Vagina (tissue), 2 donors: ENCODE measurements around the gene RABEP2.
"Not testable (repeated sequence)": the region's sequence is repeated elsewhere in the genome, so short reads cannot be mapped to it uniquely, and the experiment has no call there.

ENCODE experiments used
- POLR2A ChIP-seq, 2 donors: fragments of 450-650 bp; IDR thresholded peaks; one replicate each; pipeline ENCODE4 v1.6.1; 2017; ENCODE audit warnings: antibody characterized with exemption in 2 of 2, mild to moderate bottlenecking in 2 of 2, moderate library complexity in 2 of 2
- TF ChIP-seq, protein P1 (sequence below), 3 experiments: fragments of 450-650 bp in 2 of 3; fragments of 200-600 bp in 1 of 3; sonication (generic) in 1 of 3; IDR thresholded peaks; one replicate each; pipeline ENCODE4 v1.5.1; 2017 to 2019; ENCODE audit warnings: antibody characterized with exemption in 3 of 3, mild to moderate bottlenecking in 2 of 3, moderate library complexity in 2 of 3

DNA sequence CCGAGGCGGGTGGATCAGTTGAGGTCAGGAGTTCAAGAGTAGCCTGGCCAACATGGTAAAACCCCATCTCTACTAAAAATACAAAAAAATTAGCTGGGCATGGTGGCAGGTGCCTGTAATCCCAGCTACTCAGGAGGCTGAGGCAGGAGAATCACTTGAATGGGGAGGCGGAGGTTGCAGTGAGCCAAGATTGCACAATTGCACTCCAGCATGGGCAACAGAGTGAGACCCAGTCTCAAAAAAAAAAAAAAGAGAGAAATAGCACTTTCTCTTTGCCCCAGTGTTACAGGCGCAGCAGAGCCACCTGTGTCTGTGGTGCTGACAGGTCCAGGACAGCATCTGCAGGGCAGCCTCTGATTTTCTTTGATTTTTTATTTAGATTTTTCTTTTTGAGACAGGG, 43.5 kb downstream of the RABEP2 start:
- TF ChIP-seq, protein P1, sequence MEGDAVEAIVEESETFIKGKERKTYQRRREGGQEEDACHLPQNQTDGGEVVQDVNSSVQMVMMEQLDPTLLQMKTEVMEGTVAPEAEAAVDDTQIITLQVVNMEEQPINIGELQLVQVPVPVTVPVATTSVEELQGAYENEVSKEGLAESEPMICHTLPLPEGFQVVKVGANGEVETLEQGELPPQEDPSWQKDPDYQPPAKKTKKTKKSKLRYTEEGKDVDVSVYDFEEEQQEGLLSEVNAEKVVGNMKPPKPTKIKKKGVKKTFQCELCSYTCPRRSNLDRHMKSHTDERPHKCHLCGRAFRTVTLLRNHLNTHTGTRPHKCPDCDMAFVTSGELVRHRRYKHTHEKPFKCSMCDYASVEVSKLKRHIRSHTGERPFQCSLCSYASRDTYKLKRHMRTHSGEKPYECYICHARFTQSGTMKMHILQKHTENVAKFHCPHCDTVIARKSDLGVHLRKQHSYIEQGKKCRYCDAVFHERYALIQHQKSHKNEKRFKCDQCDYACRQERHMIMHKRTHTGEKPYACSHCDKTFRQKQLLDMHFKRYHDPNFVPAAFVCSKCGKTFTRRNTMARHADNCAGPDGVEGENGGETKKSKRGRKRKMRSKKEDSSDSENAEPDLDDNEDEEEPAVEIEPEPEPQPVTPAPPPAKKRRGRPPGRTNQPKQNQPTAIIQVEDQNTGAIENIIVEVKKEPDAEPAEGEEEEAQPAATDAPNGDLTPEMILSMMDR (IDR thresholded peaks at IDR 0.05): not testable (repeated sequence)
- TF ChIP-seq POLR2A (IDR thresholded peaks at IDR 0.05): not testable (repeated sequence)
